Measurements from ENCODE around the gene APC.

DNA sequence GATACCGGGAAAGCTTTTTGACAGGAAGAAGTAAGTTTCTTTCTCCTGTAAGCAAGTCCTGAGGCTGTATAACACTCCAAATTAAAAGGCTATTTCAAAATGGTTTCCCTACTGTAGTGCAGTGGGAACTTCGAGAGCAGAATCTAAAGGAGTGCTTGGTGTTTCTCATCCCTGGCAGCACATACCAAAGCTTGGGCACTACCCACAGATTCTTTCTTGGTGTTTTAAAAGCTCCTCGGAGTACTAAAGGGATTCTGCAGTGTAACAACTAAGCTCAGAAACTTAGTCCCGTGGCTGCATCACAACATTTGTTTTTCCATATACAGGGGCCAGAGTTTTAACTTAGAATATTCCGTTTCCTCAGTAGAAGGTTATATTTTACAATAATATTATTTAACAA is 5.6 kb upstream of the APC start:
- TF ChIP-seq, protein P1, sequence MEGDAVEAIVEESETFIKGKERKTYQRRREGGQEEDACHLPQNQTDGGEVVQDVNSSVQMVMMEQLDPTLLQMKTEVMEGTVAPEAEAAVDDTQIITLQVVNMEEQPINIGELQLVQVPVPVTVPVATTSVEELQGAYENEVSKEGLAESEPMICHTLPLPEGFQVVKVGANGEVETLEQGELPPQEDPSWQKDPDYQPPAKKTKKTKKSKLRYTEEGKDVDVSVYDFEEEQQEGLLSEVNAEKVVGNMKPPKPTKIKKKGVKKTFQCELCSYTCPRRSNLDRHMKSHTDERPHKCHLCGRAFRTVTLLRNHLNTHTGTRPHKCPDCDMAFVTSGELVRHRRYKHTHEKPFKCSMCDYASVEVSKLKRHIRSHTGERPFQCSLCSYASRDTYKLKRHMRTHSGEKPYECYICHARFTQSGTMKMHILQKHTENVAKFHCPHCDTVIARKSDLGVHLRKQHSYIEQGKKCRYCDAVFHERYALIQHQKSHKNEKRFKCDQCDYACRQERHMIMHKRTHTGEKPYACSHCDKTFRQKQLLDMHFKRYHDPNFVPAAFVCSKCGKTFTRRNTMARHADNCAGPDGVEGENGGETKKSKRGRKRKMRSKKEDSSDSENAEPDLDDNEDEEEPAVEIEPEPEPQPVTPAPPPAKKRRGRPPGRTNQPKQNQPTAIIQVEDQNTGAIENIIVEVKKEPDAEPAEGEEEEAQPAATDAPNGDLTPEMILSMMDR (IDR thresholded peaks at IDR 0.05; ENCODE audit: insufficient read depth, low read depth, low read length): no peak
- TF ChIP-seq EZH2 (IDR thresholded peaks at IDR 0.05; ENCODE audit: insufficient read depth, low read length): no peak

Measured in astrocyte (in vitro differentiated cells and primary cell).